GM19035 (cell line): ENCODE measurements around the gene NRDC.
"Not testable (repeated sequence)": the region's sequence is repeated elsewhere in the genome, so short reads cannot be mapped to it uniquely, and the experiment has no call there.

Experiments
- ATAC-seq: cut with Tn5 transposase; IDR thresholded peaks from one replicate; pipeline ENCODE4 v1.9.1; 2021; ENCODE audit not compliant: unreplicated experiment

Gene NRDC

DNA sequence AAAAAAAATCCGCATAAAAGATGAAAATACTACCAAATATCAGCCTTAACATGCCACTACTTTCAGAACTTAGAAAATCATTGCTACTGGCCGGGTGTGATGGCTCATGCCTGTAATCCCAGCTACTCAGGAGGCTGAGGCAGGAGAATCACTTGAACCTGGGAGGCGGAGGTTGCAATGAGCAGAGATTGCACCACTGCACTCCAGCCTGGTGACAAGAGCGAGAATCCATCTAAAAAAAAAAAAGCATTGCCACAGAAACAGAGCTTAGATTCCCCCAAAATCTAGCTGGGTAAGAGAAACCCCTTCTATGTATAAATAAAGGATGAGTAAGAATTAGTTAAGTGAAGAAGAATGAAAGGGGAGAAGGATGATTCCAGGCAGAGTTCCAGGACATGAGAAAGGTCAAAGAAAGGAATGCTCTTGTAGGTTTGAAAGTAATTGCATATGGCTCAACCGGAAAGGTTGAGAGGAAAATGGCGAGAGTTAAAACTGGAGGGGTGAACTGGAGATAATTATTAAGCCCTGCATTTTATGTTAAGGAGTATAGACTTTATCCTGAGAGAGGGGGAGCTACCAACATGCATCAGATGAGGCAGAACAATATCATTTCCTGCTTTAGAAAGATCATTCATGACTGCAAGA is 19.7 kb upstream of the NRDC start:
- no peak for ATAC-seq

DNA sequence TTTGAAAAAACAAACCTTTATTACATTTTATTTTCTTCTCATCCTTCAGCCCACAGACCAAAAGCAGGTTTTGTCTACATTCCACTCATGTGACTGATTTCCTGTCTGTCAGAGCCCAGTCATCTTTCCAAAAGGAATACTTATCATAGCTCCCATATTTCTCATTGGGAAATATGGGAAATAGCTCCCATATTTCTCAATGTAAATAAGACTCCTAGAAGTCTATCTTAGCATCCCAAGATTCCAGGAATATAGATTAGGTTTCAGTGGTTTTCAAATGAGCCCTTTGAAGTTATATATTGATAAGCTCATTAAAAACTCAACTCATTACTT is 19.1 kb upstream of the NRDC start:
- ATAC-seq = no peak

- not testable (repeated sequence) for ATAC-seq
Measured at GRCh38 chr1:51894748-51895147, 16.2 kb upstream of the NRDC start.

- ATAC-seq = no peak
Measured at GRCh38 chr1:51878308-51878615, 265 bp downstream of the NRDC start.

DNA sequence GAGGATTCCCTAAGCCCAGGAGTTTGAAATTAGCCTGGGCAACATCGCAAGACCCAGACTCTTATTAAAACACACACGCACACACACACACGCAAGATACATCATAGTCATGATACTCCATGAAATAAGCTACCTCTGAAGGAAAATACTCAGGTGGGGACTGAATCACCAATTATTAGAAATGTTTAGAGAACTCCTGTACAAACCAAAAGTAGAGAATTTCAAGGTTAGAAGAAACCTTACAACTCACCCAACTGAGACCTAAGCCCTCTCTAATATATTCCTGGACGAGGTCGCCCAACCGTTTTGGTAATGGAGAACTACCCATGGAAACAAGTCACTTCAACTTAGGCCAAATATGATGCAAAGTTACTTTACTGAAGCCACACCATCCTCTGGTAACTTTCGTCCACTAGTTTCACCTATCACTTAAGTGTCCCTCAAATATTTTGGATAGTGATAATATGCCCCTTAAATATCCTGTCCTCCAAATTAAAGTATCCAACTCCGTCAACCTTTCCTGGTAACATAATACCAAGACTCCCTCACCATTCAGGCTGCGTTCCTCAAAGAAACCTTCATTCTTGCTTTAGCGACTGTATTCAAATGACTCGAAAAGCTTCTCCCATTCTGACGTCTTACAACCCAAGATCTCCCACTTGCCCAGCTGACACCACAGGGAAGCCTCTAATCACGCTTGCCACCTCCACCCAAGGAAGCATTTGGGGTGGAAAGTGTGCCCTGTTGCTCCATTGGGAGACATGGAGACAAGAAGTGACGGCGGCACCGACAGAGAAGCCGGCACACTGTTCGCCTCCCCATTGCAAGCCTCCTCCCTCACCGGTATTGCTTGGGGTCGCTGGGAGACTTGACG is 856 bp downstream of the NRDC start:
- no peak for ATAC-seq

DNA sequence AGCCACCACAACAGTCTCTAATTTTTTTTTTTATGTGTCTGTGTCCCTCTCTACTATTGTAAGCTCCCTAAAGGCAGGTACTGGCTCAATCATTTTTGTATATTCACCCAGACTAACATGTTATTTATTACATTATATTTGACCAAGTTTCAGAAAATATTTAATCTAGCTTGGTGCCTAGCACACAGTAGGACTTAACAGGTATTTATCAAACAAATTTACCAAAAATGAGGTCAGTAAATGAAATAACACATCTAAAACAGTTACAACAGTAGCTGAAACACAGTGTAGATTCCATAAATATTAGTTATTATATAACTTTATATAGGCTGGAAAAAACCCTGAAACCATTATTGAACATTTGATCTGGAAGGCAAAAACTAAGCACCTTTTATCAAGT is 2.7 kb downstream of the NRDC start:
- no peak for ATAC-seq

DNA sequence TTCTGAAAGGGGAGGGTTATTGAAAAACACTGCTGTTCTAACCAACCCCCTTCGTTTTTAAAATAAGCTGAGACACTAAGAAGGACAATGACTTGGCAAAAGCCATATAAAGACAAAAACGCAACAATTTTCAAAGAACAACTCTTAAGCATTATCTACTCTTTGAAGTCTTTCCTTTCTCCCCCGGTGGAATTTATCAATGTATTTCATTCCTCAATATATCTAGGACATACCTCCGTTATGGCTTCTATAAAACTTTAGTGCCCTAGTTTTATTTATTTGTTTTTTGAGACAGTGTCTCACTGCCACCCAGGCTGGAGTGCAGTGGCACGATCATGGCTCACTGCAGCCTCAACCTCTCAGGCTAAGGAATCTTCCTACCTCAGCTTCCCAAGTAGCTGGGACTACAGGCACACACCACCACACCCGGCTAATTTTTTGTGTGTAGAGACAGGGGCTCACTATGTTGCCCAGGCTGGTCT is 3.2 kb downstream of the NRDC start:
- ATAC-seq = no peak

DNA sequence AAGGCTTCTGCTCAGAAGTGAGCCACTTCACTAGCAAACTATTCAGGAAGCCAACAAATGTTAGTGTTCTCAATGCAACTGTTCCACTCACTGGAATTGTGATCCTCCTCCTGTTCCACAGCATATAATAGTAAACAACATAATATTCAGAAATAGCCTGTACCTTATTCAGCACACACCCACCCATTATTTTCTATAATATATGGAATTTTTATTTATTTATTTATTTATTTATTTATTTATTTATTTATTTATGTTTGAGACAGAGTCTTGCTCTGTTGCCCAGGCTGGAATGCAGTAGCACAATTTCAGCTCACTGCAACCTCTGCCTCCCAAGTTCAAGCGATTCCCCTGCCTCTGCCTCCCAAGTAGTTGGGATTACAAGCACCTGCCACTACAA is 5.3 kb downstream of the NRDC start:
- ATAC-seq = not testable (repeated sequence)

GRCh38 chr1:51871351-51871975 is 7.1 kb downstream of the NRDC start:
- ATAC-seq = peak; percentile 52

DNA sequence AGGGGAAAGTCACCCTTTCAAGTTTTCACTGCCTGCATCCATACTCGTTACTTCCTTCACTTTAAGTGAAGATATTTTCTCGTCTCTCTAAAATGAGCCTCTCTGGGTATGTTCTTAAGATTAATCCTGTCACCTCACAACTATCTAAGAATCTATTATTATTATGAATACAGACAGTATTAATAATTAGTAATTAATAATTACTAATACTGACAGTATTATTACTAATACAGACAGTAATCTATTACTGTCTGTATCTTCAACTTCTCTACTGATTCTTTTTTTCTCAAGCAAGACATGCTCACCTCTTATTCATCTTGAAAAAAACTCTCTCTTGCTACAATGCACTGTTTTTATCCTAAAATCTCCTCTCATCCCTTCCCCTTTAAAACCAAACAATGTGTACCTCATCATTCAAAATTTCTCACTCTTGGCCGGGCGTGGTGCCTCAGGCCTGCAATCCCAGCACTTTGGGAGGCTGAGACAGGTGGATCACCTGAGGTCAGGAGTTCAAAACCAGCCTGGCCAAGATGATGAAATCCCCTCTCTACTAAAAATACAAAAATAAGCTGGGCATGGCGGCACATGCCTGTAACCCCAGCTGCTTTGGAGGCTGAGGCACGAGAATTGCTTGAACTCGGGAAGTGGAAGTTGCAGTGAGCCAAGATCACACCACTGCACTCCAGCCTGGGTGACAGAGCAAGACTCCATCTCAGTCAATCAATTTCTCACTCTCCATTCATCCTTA is 7.8 kb downstream of the NRDC start:
- ATAC-seq = no peak

- no peak for ATAC-seq
Measured at GRCh38 chr1:51867479-51868232, 10.9 kb downstream of the NRDC start.

- peak; percentile 62 for ATAC-seq
Measured at GRCh38 chr1:51863384-51863783, 15.1 kb downstream of the NRDC start.

DNA sequence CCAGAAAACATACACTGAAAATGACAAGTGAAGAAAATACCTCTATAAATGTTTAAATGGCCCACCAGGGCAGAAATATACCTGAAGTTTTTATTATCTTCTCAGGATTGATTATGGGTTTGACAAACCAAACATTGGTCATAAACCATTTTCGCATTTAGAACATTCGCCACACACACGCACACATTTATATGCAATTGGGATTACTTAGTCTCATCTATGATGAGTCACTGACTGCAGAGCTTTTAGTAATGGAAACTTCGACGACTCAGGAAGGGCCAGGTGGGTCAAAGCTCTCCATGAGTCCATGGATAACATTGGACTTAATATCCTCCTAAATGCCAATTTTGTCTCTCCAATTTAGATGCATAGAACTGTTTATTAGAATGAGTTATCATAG is 16.9 kb downstream of the NRDC start:
- no peak for ATAC-seq

DNA sequence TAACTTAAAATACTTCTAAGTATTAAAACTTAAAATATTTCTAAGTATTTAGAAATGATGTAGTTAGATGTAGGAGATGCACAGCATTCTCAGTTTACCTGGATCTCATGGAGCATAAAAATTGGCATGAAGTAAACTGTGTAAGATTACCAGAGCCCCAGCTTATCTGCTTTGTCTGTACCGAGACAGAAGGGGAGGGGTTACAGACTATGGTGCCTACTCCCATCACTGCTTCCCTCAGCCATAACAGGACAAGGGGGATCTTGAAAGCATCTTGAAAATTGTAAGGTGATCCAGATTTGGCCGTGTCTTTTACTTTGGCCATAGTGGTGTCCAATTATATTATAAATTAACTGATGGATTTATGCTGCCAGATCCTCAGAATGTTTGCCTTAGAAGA is 18.8 kb downstream of the NRDC start:
- no peak for ATAC-seq

GRCh38 chr1:51859333-51859732 is 19.2 kb downstream of the NRDC start:
- ATAC-seq = no peak

DNA sequence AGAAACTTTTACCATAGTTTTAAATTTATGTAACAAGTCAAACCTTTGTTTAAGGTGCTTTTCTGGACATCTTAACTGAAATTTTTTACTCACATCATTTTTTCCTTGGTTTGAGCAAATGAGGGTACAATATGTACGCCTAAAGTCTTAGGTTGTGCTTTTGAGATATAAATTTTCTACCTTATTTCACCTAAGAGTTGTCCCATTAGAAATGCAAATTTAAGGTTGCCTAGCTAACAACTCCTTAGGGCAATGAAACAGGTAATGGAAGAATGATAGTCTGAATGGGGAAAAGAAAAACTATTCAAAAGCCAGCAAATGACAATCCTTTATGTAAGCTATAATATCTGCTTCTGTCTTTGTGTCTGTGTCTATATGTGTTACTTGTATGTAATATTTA is 19.6 kb downstream of the NRDC start:
- ATAC-seq = no peak

DNA sequence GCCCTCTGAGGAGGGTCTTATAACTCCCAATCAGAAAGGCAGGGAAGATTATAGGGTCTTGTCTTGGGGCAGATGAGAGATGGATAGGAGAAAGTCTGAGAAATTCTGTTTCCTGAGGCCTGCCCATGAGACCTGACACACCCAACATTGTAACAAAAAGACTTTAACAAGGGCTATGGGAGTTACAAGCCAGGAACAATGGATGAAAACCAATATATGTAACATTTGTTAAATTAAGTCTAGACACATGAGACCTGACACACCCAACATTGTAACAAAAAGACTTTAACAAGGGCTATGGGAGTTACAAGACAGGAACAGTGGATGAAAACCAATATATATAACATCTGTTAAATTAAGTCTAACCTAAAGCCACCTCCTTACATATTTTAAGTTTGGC is 21.8 kb downstream of the NRDC start:
- ATAC-seq = no peak

- no peak for ATAC-seq
Measured at GRCh38 chr1:51855624-51856023, 22.9 kb downstream of the NRDC start.

DNA sequence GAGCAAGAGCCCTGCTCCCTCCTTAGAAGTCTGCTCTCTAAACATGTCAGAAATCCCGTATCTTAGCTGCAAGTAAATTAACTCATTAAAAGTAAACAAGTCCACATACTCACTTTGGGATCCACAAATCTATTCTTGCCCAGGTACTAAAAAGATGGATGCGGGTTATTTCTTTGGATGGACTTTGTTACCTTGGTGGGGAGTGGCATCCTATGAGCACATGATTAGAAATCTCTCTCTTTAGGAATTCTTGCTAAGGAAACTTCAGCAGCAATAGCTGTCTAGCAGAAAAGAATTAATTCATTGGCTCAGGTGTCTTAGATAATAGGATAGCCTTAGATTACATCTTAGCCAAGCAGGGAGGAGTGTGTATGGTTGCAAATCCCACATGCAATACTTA is 25.2 kb downstream of the NRDC start:
- no peak for ATAC-seq

DNA sequence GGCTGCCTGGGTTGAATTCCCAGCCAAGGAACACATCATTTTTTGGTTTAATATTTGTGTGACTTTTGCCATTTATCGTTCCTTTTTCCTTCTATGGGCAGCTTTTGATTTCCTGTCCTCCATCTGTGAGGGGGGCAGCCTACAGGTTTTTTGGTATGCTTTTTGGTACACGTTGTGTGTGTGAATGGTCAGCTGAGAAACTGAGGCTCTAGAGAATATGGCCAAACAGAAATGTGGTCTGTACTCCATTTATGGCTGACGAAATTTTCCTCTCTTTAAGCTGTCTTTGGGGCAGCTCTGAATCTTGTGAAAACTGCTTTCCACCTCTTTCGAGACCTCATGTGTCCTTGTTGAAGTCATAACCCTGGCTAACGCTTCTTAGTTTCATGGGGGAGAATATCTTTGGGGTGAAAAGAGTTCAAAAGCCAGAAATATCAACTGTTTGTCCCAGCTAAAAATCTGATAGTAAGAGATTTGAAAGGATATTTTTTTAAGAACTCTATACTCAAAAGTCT is 26.6 kb downstream of the NRDC start:
- ATAC-seq = no peak
